PC-9 (cell line): Measurements from ENCODE around the gene LRCH3.
"Not testable (repeated sequence)": the region's sequence is repeated elsewhere in the genome, so short reads cannot be mapped to it uniquely, and the experiment has no call there.

Source experiments
- EZH2 ChIP-seq: fragments of 200-600 bp; sonication (generic); IDR thresholded peaks from 2 replicates; pipeline ENCODE4 v1.8.0; 2017; ENCODE audit warnings: antibody characterized with exemption, low read depth
- TF ChIP-seq, protein P1 (sequence below): fragments of 200-600 bp; sonication (generic); conservative IDR thresholded peaks from 2 replicates; pipeline ENCODE4 v1.6.1; 2017; ENCODE audit warnings: mixed run types, antibody characterized with exemption, mild to moderate bottlenecking, moderate library complexity

DNA sequence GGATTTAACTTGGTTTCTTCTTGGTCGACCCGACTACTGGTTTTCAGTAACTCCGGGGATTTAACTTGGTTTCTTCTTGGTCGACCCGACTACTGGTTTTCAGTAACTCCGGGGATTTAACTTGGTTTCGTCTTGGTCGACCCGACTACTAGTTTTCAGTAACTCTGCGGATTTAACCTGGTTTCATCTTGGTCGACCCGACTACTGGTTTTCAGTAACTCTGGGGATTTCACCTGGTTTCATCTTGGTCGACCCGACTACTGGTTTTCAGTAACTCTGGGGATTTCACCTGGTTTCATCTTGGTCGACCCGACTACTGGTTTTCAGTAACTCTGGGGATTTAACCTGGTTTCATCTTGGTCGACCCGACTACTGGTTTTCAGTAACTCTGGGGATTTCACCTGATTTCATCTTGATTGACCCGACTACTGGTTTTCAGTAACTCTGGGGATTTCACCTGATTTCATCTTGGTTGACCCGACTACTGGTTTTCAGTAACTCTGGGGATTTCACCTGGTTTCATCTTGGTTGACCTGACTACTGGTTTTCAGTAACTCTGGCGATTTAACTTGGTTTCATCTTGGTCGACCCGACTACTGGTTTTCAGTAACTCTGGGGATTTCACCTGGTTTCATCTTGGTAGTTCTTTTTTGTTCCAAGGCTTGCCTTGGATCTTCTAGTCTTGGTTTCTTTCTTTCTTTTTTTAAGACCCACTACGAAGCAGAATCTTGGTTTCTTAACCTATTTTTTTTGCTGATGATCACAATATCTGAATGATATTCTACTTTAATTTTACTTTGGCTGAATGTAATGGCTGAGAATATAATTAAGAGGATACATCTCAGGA is 130.6 kb downstream of the LRCH3 start:
- TF ChIP-seq, protein P1, sequence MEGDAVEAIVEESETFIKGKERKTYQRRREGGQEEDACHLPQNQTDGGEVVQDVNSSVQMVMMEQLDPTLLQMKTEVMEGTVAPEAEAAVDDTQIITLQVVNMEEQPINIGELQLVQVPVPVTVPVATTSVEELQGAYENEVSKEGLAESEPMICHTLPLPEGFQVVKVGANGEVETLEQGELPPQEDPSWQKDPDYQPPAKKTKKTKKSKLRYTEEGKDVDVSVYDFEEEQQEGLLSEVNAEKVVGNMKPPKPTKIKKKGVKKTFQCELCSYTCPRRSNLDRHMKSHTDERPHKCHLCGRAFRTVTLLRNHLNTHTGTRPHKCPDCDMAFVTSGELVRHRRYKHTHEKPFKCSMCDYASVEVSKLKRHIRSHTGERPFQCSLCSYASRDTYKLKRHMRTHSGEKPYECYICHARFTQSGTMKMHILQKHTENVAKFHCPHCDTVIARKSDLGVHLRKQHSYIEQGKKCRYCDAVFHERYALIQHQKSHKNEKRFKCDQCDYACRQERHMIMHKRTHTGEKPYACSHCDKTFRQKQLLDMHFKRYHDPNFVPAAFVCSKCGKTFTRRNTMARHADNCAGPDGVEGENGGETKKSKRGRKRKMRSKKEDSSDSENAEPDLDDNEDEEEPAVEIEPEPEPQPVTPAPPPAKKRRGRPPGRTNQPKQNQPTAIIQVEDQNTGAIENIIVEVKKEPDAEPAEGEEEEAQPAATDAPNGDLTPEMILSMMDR, result not testable (repeated sequence)
- not testable (repeated sequence) for TF ChIP-seq EZH2
